Caco-2 (cell line): ENCODE data around the gene FRMD1. TPM values are rescaled to one million over a fixed set of nuclear protein-coding genes. Genes with fewer than 3 reads are reported as not detected.

ENCODE experiments used
- BruUV-seq: library from RNA; stranded (reverse); fragments of 400-500 nt; replicated peaks from 2 replicates; lab custom pipeline; 2021; lab: Mats Ljungman, UMichigan
- CTCF ChIA-PET: fragments of 300-600 bp; sonication (Branson Sonifier 250); formaldehyde crosslinking; loops from one replicate; lab custom pipeline; 2022; ENCODE audit warnings: antibody characterized with exemption; lab: Charles Lee
- POLR2A ChIA-PET: fragments of 300-600 bp; sonication (Branson Sonifier 250); formaldehyde crosslinking; loops from one replicate; lab custom pipeline; 2022; ENCODE audit warnings: antibody characterized with exemption; lab: Charles Lee
- DNase-seq, 2 experiments: peaks; one replicate each; pipeline versions ENCODE4 v3.0.0 to v3.0.0-alpha.2; 2020 to 2022
- H3K27me3 ChIP-seq: replicated peaks from 2 replicates; pipeline ENCODE4 v1.6.0; 2011; ENCODE audit warnings: low read length; ENCODE audit not compliant: control insufficient read depth, insufficient read depth
- H3K36me3 ChIP-seq: 2 replicates; pipeline ENCODE4 v1.5.1; 2011; ENCODE audit warnings: low read length; ENCODE audit not compliant: control insufficient read depth, insufficient read depth
- H3K4me1 ChIP-seq: fragments of 250-450 bp; sonication (Bioruptor Pico); 2 replicates; pipeline ENCODE4 v1.5.1; 2020; ENCODE audit warnings: mild to moderate bottlenecking
- H3K4me3 ChIP-seq: 2 replicates; pipeline ENCODE4 v1.5.1; 2011; ENCODE audit warnings: low read depth, mild to moderate bottlenecking, control low read depth, low read length
- H3K9me3 ChIP-seq: fragments of 250-450 bp; sonication (Bioruptor Pico); 2 replicates; pipeline ENCODE4 v1.5.1; 2020; ENCODE audit warnings: mild to moderate bottlenecking, moderate library complexity
- H3K27ac Mint-ChIP-seq: one replicate; pipeline ENCODE4 v1.8.0; 2022; ENCODE audit warnings: mixed read lengths; ENCODE audit not compliant: unreplicated experiment
- H3K27me3 Mint-ChIP-seq: one replicate; pipeline ENCODE4 v1.8.0; 2022; ENCODE audit warnings: mixed read lengths; ENCODE audit not compliant: insufficient read depth, unreplicated experiment
- H3K36me3 Mint-ChIP-seq: one replicate; pipeline ENCODE4 v1.8.0; 2022; ENCODE audit warnings: mild to moderate bottlenecking, mixed read lengths; ENCODE audit not compliant: insufficient read depth, unreplicated experiment
- H3K4me1 Mint-ChIP-seq: one replicate; pipeline ENCODE4 v1.8.0; 2022; ENCODE audit warnings: low read depth, mixed read lengths; ENCODE audit not compliant: unreplicated experiment
- H3K4me3 Mint-ChIP-seq: one replicate; pipeline ENCODE4 v1.8.0; 2022; ENCODE audit warnings: mild to moderate bottlenecking, moderate library complexity, mixed read lengths; ENCODE audit not compliant: unreplicated experiment
- H3K9me3 Mint-ChIP-seq: one replicate; pipeline ENCODE4 v1.8.0; 2022; ENCODE audit warnings: mixed read lengths; ENCODE audit not compliant: unreplicated experiment
- CTCF ChIP-seq, 2 experiments: fragments of 200-600 bp in 1 of 2; IDR thresholded peaks; 1 replicate in 1 of 2; 2 replicates in 1 of 2; pipeline versions ENCODE4 v1.5.1 to v1.8.0; 2011 to 2022; ENCODE audit warnings: antibody characterized with exemption in 1 of 2, control low read depth in 1 of 2, inconsistent platforms in 1 of 2, low read depth in 1 of 2, low read length in 1 of 2, mild to moderate bottlenecking in 1 of 2, moderate library complexity in 1 of 2; ENCODE audit not compliant: insufficient read depth in 1 of 2, severe bottlenecking in 1 of 2, unreplicated experiment in 1 of 2
- intact Hi-C: fragments of 100-400 bp; cut with micrococcal nuclease; formaldehyde crosslinking; loops from one replicate; pipeline ENCODE4 v1.10.0; 2022; ENCODE audit not compliant: unreplicated experiment
- total RNA-seq: library from RNA; stranded (reverse); gene quantifications from 2 replicates; pipeline ENCODE4 v1.2.3, GENCODE V29; 2022

The FRMD1 gene
- total RNA-seq, 1 experiment from 2014 or later: 0.14 TPM

DNA sequence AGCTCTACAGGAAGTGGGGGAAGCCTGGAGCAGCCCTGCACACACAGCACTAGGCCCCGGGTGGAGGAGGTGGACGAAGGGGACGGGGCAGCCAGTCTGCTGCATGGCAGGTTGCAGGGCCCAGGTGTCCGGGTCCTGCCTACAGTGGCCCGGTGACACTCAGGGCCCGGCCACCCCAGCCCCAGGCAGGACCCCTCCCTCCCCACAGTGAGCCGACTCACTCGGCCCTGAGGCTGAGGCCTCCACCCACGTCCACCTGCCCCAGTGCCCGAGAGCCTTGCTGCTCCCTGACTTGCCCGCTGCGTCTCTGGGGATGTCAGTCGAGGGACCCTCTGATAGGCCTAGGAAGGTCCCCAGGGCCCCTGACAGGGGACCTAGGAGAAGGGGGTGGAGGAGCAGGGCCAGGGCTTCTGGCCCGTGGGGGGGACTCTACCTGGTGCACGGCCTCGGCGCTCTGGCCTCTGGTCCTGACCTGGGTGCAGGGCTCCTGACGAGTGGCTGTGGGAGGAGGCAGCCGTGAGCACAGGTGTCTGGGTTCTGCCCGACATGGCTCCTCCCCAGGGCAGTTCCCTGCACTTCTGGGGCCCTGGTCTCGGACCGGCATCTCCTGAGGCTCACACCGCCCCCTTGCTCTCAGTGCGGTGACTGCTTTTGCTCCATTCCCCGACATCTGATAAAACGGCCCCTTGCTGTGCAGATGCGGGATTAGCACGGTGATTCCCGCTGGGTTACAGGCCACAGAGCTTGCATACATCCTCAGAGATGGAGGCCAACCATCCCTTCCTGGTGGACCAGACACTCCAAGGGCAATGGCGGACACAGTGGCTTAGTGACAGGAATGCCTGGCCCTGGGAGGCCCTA, 20.1 kb downstream of the FRMD1 start:
- no peak overlapping the region for H3K27ac Mint-ChIP-seq
- CTCF ChIA-PET: interaction anchor here (1.6 kb wide), 1 partner anchor 59 kb away, joined by 8 read pairs; no protein-coding TSS in a partner anchor
- Histone ChIP-seq H3K36me3 (no peaks in the 10 kb centered on the region), H3K27me3 (no peaks in the 10 kb centered on the region), H3K9me3 (no peaks in the 10 kb centered on the region), H3K4me3 (no peak overlapping the region), H3K4me1 (peaks cover 21% of the 10 kb centered on the region; the same call in 1 of the 2 replicates)
- H3K27me3 Mint-ChIP-seq: no peaks in the 10 kb centered on the region
- H3K36me3 Mint-ChIP-seq: peaks cover 4% of the 10 kb centered on the region
- no peak overlapping the region for H3K4me3 Mint-ChIP-seq
- intact Hi-C loops: no loop called here
- POLR2A ChIA-PET: no interaction called here
- BruUV-seq: no TSS peak
- H3K9me3 Mint-ChIP-seq: no peaks in the 10 kb centered on the region
- TF ChIP-seq CTCF (IDR thresholded peaks at IDR 0.05; ENCODE audit: insufficient read depth in 1 of 2, low read depth in 1 of 2, low read length in 1 of 2, severe bottlenecking in 1 of 2, unreplicated experiment in 1 of 2): no peak
- H3K4me1 Mint-ChIP-seq: peaks cover 9% of the 10 kb centered on the region
- no peak for DNase-seq

GRCh38 chr6:168057836-168058235, 21.2 kb downstream of the FRMD1 start:
- no TSS peak for BruUV-seq
- Mint-ChIP-seq H3K36me3 (peaks cover 4% of the 10 kb centered on the region), H3K4me3 (no peak overlapping the region), H3K27me3 (no peaks in the 10 kb centered on the region), H3K27ac (no peak overlapping the region), H3K4me1 (peaks cover 9% of the 10 kb centered on the region), H3K9me3 (no peaks in the 10 kb centered on the region)
- Histone ChIP-seq H3K36me3 (no peaks in the 10 kb centered on the region), H3K27me3 (no peaks in the 10 kb centered on the region), H3K4me1 (peaks cover 21% of the 10 kb centered on the region; the same call in 1 of the 2 replicates), H3K9me3 (no peaks in the 10 kb centered on the region), H3K4me3 (no peak overlapping the region)
- ChIA-PET CTCF (no interaction called here), POLR2A (no interaction called here)
- DNase-seq: no peak
- intact Hi-C loops: no loop called here
- no peak for TF ChIP-seq CTCF (IDR thresholded peaks at IDR 0.05; ENCODE audit: insufficient read depth in 1 of 2, low read depth in 1 of 2, low read length in 1 of 2, severe bottlenecking in 1 of 2, unreplicated experiment in 1 of 2)

DNA sequence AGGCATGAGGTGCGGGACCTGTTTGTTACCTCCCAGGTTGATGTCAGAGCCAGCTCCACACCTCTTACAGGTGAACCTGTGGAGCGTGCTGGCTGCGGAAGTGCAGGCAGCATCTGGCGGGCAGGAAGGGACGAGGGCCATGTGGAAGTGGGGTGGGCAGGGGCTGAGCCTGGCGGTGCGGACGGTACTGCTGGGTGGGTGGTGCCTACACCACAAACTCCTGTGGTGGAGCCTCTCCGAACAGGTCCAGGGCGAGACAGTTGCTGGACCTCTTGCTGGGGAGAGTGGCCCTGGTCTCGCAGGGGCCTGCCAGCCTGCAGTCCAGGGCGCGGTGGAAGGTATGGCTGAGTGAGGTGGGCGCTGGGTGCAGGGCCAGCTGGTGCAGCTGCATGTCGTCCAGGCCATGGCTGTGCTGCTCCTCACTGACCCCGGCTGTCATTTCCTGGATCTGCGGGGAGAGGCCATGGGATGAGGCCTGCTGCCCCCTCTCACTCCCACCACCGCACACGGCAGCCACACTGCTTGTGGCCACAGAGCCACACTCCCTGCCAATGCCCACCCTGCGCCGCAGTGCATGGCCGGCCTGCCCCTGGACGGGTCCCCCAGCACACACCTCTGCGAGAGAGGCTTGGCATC, 22.0 kb downstream of the FRMD1 start:
- no peaks in the 10 kb centered on the region for H3K9me3 Mint-ChIP-seq
- peaks cover 9% of the 10 kb centered on the region for H3K4me1 Mint-ChIP-seq
- Histone ChIP-seq H3K27me3 (no peaks in the 10 kb centered on the region), H3K4me1 (peaks cover 13% of the 10 kb centered on the region; the same call in 1 of the 2 replicates), H3K9me3 (no peaks in the 10 kb centered on the region), H3K4me3 (no peak overlapping the region), H3K36me3 (no peaks in the 10 kb centered on the region)
- intact Hi-C loops: no loop called here
- peaks cover 4% of the 10 kb centered on the region for H3K36me3 Mint-ChIP-seq
- ChIA-PET POLR2A (no interaction called here), CTCF (no interaction called here)
- no peak overlapping the region for H3K27ac Mint-ChIP-seq
- TF ChIP-seq CTCF (IDR thresholded peaks at IDR 0.05; ENCODE audit: insufficient read depth in 1 of 2, low read depth in 1 of 2, low read length in 1 of 2, severe bottlenecking in 1 of 2, unreplicated experiment in 1 of 2): no peak
- H3K27me3 Mint-ChIP-seq: no peaks in the 10 kb centered on the region
- no peak for DNase-seq
- H3K4me3 Mint-ChIP-seq: no peak overlapping the region
- no TSS peak for BruUV-seq
